Measurements from ENCODE around the gene ANKRD34A. TPM values are rescaled to one million over a fixed set of nuclear protein-coding genes. Genes with fewer than 3 reads are reported as not detected.
A peak's percentile ranks its signal among the peaks of the same experiment; 100 is the strongest.

The ANKRD34A gene
- total and polyA plus RNA-seq, 4 donors: 0.06 to 0.17 (median 0.13) TPM; not detected in 1

DNA sequence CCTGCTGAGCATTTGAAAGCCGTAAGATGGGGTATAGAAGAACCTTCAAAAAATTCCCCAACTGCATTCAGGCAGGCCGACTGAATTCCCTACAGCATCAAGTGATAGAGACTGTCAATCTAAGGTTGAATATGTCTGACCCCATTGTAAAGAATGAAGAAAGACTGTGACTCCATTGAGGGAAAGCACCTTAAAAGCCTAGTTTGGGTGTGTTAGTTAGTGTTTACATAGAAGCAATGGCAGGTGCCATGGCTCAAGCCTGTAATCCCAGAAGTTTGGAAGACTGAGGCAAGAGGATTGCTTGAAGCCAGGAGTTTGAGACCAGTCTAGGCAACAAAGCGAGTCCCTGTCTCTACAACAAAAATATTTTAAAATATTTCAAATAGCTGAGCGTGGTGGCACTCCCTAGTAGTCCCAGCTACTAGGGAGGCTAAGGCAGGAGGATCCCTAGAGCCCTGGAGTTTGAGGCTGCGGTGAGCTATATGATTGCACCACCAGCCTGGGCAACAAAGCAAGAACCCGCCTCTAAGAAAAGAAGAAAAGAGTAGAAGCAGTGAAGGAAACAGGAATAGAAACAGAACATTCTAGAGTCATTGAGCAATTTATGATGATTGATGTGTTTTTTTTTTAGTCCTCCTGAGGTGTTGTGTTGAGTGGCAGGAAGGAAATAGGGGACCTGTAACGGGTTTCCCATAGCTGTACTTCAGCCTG lies 15.5 kb upstream of the ANKRD34A start:
- H3K9ac ChIP-seq (ENCODE audit: low read depth in 1 of 2, low read length in 2 of 2): peak overlapping the region; percentile 13 to 84
- TF ChIP-seq TAF1 (conservative IDR thresholded peaks at IDR 0.05) (no peak), HNF4A (conservative IDR thresholded peaks at IDR 0.05) (no peak), YY1 (IDR thresholded peaks at IDR 0.05) (no peak), FOXA1 (IDR thresholded peaks at IDR 0.05) (no peak), RXRA (IDR thresholded peaks at IDR 0.05) (no peak), SP1 (IDR thresholded peaks at IDR 0.05) (no peak), HNF4G (IDR thresholded peaks at IDR 0.05) (no peak), JUND (IDR thresholded peaks at IDR 0.05) (no peak), RAD21 (IDR thresholded peaks at IDR 0.05) (no peak), NR2F2 (IDR thresholded peaks at IDR 0.05) (no peak), GABPA (IDR thresholded peaks at IDR 0.05 in 1 of 2, conservative IDR thresholded peaks at IDR 0.05 in 1 of 2) (no peak), EGR1 (IDR thresholded peaks at IDR 0.05; ENCODE audit: low read depth in 2 of 2) (no peak), FOXA2 (IDR thresholded peaks at IDR 0.05) (no peak)
- TF ChIP-seq, protein P1, sequence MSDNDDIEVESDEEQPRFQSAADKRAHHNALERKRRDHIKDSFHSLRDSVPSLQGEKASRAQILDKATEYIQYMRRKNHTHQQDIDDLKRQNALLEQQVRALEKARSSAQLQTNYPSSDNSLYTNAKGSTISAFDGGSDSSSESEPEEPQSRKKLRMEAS (IDR thresholded peaks at IDR 0.05): no peak
- TF ChIP-seq, protein P2, sequence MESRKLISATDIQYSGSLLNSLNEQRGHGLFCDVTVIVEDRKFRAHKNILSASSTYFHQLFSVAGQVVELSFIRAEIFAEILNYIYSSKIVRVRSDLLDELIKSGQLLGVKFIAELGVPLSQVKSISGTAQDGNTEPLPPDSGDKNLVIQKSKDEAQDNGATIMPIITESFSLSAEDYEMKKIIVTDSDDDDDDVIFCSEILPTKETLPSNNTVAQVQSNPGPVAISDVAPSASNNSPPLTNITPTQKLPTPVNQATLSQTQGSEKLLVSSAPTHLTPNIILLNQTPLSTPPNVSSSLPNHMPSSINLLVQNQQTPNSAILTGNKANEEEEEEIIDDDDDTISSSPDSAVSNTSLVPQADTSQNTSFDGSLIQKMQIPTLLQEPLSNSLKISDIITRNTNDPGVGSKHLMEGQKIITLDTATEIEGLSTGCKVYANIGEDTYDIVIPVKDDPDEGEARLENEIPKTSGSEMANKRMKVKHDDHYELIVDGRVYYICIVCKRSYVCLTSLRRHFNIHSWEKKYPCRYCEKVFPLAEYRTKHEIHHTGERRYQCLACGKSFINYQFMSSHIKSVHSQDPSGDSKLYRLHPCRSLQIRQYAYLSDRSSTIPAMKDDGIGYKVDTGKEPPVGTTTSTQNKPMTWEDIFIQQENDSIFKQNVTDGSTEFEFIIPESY (IDR thresholded peaks at IDR 0.05): no peak
- TF ChIP-seq, protein P3, sequence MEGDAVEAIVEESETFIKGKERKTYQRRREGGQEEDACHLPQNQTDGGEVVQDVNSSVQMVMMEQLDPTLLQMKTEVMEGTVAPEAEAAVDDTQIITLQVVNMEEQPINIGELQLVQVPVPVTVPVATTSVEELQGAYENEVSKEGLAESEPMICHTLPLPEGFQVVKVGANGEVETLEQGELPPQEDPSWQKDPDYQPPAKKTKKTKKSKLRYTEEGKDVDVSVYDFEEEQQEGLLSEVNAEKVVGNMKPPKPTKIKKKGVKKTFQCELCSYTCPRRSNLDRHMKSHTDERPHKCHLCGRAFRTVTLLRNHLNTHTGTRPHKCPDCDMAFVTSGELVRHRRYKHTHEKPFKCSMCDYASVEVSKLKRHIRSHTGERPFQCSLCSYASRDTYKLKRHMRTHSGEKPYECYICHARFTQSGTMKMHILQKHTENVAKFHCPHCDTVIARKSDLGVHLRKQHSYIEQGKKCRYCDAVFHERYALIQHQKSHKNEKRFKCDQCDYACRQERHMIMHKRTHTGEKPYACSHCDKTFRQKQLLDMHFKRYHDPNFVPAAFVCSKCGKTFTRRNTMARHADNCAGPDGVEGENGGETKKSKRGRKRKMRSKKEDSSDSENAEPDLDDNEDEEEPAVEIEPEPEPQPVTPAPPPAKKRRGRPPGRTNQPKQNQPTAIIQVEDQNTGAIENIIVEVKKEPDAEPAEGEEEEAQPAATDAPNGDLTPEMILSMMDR (IDR thresholded peaks at IDR 0.05; ENCODE audit: low read depth, low read length, missing input control): no peak
- TF ChIP-seq, protein P4, sequence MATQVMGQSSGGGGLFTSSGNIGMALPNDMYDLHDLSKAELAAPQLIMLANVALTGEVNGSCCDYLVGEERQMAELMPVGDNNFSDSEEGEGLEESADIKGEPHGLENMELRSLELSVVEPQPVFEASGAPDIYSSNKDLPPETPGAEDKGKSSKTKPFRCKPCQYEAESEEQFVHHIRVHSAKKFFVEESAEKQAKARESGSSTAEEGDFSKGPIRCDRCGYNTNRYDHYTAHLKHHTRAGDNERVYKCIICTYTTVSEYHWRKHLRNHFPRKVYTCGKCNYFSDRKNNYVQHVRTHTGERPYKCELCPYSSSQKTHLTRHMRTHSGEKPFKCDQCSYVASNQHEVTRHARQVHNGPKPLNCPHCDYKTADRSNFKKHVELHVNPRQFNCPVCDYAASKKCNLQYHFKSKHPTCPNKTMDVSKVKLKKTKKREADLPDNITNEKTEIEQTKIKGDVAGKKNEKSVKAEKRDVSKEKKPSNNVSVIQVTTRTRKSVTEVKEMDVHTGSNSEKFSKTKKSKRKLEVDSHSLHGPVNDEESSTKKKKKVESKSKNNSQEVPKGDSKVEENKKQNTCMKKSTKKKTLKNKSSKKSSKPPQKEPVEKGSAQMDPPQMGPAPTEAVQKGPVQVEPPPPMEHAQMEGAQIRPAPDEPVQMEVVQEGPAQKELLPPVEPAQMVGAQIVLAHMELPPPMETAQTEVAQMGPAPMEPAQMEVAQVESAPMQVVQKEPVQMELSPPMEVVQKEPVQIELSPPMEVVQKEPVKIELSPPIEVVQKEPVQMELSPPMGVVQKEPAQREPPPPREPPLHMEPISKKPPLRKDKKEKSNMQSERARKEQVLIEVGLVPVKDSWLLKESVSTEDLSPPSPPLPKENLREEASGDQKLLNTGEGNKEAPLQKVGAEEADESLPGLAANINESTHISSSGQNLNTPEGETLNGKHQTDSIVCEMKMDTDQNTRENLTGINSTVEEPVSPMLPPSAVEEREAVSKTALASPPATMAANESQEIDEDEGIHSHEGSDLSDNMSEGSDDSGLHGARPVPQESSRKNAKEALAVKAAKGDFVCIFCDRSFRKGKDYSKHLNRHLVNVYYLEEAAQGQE (IDR thresholded peaks at IDR 0.05): no peak
- TF ChIP-seq, protein P5, sequence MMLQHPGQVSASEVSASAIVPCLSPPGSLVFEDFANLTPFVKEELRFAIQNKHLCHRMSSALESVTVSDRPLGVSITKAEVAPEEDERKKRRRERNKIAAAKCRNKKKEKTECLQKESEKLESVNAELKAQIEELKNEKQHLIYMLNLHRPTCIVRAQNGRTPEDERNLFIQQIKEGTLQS (IDR thresholded peaks at IDR 0.05): no peak
- no peak overlapping the region for H3K4me3 ChIP-seq (ENCODE audit: low read depth in 1 of 3, low read length in 3 of 3)
- H3K27ac ChIP-seq (ENCODE audit: low read depth in 1 of 2, low read length in 2 of 2): peak overlapping the region; percentile 72 to 87
- no peaks in the 10 kb centered on the region for H3K27me3 ChIP-seq (ENCODE audit: control insufficient read depth in 4 of 4, insufficient read depth in 4 of 4, low read length in 3 of 4)
- peaks cover 0 to 8% (median 0%) of the 10 kb centered on the region in 4 donors for H3K36me3 ChIP-seq (ENCODE audit: control insufficient read depth in 4 of 4, insufficient read depth in 3 of 4, low read depth in 1 of 4, low read length in 3 of 4)
- H3K4me1 ChIP-seq (ENCODE audit: control insufficient read depth in 4 of 4, insufficient read depth in 4 of 4, low read length in 3 of 4): peaks cover 18 to 46% (median 34%) of the 10 kb centered on the region in 4 donors
- 69% methylated on average over 7 of the region's 7 CpGs for WGBS
- H3K9me3 ChIP-seq (ENCODE audit: control insufficient read depth in 4 of 4, low read length in 3 of 4): no peaks in the 10 kb centered on the region
- DNase-seq (ENCODE audit: low spot score): no peak

Data from liver (tissue), 9 donors.